Stimulated activated naive CD8-positive, alpha-beta T cell treated with anti-CD3 and anti-CD28 coated beads, Interleukin-15, Interleukin-2, amounts not matched to agents 100 ng/mL and 50 ng/mL, for 24 hours (primary cell): ENCODE data around the gene BAIAP3.
"Not testable (repeated sequence)": the region's sequence is repeated elsewhere in the genome, so short reads cannot be mapped to it uniquely, and the experiment has no call there.

Source experiments
- H3K27ac Mint-ChIP-seq: one replicate; pipeline ENCODE4 v1.8.0; 2021; ENCODE audit warnings: mild to moderate bottlenecking, mixed read lengths
- H3K27me3 Mint-ChIP-seq: one replicate; pipeline ENCODE4 v1.8.0; 2021; ENCODE audit warnings: mixed read lengths
- H3K36me3 Mint-ChIP-seq: one replicate; pipeline ENCODE4 v1.8.0; 2021; ENCODE audit warnings: low read depth, mixed read lengths
- H3K4me1 Mint-ChIP-seq: one replicate; pipeline ENCODE4 v1.8.0; 2021; ENCODE audit warnings: low read depth, mixed read lengths
- H3K4me3 Mint-ChIP-seq: one replicate; pipeline ENCODE4 v1.8.0; 2021; ENCODE audit warnings: mild to moderate bottlenecking, mixed read lengths
- H3K9me3 Mint-ChIP-seq: one replicate; pipeline ENCODE4 v1.8.0; 2021; ENCODE audit warnings: mixed read lengths

The BAIAP3 gene, protein sequence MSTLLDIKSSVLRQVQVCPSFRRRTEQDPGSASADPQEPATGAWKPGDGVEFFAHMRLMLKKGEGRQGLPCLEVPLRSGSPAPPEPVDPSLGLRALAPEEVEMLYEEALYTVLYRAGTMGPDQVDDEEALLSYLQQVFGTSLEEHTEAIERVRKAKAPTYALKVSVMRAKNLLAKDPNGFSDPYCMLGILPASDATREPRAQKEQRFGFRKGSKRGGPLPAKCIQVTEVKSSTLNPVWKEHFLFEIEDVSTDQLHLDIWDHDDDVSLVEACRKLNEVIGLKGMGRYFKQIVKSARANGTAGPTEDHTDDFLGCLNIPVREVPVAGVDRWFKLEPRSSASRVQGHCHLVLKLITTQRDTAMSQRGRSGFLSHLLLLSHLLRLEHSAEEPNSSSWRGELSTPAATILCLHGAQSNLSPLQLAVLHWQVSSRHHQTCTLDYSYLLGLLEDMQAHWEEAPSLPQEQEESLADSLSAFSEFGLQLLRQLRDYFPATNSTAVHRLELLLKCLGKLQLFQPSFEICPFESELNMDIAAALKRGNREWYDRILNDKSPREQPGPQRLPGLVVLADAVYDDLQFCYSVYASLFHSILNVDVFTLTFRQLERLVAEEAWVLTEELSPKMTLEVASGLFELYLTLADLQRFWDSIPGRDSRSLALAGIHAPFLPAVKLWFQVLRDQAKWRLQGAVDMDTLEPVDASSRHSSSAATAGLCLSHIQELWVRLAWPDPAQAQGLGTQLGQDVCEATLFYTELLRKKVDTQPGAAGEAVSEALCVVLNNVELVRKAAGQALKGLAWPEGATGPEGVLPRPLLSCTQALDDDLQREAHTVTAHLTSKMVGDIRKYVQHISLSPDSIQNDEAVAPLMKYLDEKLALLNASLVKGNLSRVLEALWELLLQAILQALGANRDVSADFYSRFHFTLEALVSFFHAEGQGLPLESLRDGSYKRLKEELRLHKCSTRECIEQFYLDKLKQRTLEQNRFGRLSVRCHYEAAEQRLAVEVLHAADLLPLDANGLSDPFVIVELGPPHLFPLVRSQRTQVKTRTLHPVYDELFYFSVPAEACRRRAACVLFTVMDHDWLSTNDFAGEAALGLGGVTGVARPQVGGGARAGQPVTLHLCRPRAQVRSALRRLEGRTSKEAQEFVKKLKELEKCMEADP

GRCh38 chr16:1333149-1333812 is at the start of gene BAIAP3:
BAIAP3 (plus strand) TSS chr16:1333645; CDS start chr16:1338550, 4,905 bp downstream.
- peaks cover 22% of the 10 kb centered on the region for H3K27me3 Mint-ChIP-seq
- peaks cover 14% of the 10 kb centered on the region for H3K4me1 Mint-ChIP-seq
- no peaks in the 10 kb centered on the region for H3K36me3 Mint-ChIP-seq
- H3K4me3 Mint-ChIP-seq: peak within 1 kb of the TSS; percentile 61
- no peaks in the 10 kb centered on the region for H3K9me3 Mint-ChIP-seq
- no peak within 1 kb of the TSS for H3K27ac Mint-ChIP-seq

DNA sequence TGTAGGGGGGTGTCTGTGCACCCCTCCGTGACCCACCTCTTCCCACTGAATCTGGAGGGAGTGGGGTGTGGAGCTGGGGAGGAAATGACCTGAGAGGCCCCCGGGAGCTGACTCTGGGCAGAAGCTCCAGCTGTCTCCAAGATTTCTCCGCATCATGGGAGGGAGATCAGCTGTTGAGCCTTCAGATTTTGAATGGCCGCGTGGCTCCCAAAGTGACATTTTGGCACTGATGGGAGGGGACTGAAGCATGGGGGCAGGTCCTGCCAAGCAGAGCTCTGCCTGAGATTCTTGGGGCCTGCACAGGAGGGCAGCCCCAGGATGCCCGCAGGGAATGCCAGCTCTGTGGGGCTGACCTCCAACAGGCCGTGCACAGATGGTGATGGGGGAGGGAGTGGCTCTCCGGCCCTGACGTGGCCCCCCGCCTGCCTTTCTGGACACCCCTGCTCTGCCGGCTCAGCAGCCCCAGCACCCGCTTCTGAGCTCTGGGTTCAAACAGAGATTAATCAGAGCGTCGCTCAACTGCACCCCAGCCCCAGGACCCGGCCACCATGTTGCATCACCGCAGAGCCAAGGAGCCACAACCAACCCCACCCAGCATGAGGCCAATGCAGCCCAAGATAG is 49.3 kb upstream of the BAIAP3 start:
- Mint-ChIP-seq H3K36me3 (no peaks in the 10 kb centered on the region), H3K9me3 (no peaks in the 10 kb centered on the region), H3K4me3 (no peak overlapping the region), H3K27me3 (peaks cover 2% of the 10 kb centered on the region), H3K4me1 (no peaks in the 10 kb centered on the region), H3K27ac (no peak overlapping the region)

DNA sequence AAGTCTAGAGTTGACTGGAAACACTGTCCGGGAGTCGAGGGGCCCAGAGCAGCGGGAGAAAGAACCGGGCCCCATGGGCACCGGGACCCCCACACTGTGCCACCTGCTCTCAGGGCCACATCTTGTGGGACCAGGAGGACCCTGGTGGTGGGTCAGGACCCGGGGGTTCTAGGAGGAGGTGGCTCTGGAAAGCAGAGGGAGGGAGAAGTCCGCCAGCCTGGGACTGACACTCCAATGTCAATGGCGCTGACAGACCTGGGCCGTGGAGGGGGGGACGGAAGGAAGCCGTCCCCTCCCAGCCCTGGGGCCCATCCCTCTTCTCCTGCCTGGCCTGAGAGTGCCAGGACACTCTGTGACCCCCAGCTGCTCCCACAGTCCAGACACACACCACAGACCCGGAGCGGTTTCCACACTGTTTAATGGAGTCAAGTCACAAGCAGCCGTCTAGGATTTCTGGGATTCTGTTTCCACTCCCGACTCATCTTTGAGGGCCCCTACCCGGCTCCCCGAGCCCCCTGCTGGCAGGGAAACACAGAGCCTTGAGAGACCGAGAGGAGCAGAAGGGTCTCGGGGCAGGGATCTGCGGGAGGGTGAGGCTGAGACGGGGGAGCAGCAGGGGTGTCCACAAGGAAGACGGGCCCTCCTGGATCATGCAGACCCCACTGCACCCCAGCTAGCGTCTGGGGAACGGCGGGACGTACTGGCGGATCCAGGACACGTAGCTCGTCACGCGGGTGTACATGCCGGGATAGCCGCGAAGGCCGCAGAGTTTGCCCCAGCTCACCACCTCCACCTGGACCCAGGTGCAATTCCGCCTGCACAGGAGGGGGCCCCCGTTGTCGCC is 47.6 kb upstream of the BAIAP3 start:
- Mint-ChIP-seq H3K27ac (no peak overlapping the region), H3K36me3 (no peaks in the 10 kb centered on the region), H3K27me3 (peaks cover 16% of the 10 kb centered on the region), H3K4me3 (no peak overlapping the region), H3K4me1 (no peaks in the 10 kb centered on the region), H3K9me3 (no peaks in the 10 kb centered on the region)

GRCh38 chr16:1286513-1287094 is 46.8 kb upstream of the BAIAP3 start:
- Mint-ChIP-seq H3K27ac (no peak overlapping the region), H3K4me3 (no peak overlapping the region), H3K27me3 (peaks cover 23% of the 10 kb centered on the region), H3K36me3 (no peaks in the 10 kb centered on the region), H3K4me1 (no peaks in the 10 kb centered on the region), H3K9me3 (no peaks in the 10 kb centered on the region)

DNA sequence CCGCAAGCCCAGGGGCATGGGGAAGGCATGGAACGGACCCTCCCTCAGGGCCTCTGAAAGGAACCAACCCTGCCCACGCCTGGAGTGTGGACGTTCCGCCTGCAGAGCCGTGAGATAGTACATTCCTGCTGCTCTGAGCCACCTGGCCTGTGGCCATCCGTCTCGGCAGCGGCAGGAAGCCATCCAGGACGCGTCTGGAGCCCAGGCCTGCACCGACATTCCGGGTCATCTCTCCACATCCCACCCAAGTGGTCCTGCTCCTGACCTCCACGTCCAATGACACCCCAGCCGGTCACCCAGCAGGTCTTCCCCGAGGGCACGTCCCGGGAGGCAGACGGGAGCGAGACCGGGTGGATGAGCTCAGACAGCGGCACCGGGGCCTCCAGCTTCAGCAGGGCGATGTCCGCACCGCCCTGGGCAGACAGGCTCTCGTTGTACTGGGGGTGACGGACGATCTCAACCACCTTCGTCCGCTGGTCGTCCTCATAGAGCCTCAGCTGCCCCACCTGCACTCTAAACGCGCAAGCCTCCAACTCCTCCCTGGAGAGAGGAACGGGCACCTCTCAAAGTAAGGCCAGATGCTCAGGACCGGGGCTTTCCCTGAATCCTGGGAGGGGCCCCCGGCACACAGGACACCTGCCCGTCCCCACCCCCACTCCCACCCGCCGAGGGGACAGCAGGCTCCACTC is 45.3 kb upstream of the BAIAP3 start:
- Mint-ChIP-seq H3K27ac (no peak overlapping the region), H3K4me1 (no peaks in the 10 kb centered on the region), H3K36me3 (no peaks in the 10 kb centered on the region), H3K27me3 (peaks cover 29% of the 10 kb centered on the region), H3K9me3 (no peaks in the 10 kb centered on the region), H3K4me3 (no peak overlapping the region)

- Mint-ChIP-seq H3K27ac (no peak overlapping the region), H3K4me1 (no peaks in the 10 kb centered on the region), H3K36me3 (no peaks in the 10 kb centered on the region), H3K9me3 (no peaks in the 10 kb centered on the region), H3K4me3 (no peak overlapping the region), H3K27me3 (peaks cover 32% of the 10 kb centered on the region)
These were observed 44.5 kb upstream of the BAIAP3 start for GRCh38 chr16:1288813-1289476.

GRCh38 chr16:1289477-1289866 is 44.0 kb upstream of the BAIAP3 start:
- H3K4me1 Mint-ChIP-seq: no peaks in the 10 kb centered on the region
- no peaks in the 10 kb centered on the region for H3K9me3 Mint-ChIP-seq
- H3K27ac Mint-ChIP-seq: no peak overlapping the region
- no peak overlapping the region for H3K4me3 Mint-ChIP-seq
- peaks cover 35% of the 10 kb centered on the region for H3K27me3 Mint-ChIP-seq
- no peaks in the 10 kb centered on the region for H3K36me3 Mint-ChIP-seq

DNA sequence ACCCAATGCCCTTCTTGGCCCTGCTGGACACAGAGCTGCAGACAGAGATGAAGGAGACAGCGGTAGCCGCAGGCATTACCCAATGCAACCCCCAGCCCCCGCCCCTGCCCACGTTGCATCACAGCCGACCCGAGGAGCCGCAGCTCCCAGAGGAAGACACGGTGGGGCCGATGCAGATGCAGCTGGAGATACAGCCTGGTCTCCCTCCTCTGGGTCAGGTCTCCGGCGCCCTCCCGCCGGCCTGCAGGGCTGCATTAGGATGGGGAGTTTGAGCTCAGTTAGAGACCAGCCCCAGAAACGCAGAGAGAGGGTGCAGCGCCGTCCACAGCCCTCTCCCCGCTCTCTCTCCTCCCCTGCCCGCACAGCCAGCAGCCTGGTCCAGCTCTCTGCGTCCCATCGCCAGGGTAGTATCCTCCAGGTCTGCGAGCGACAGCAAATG is 43.4 kb upstream of the BAIAP3 start:
- Mint-ChIP-seq H3K4me3 (no peak overlapping the region), H3K27me3 (peaks cover 36% of the 10 kb centered on the region), H3K36me3 (no peaks in the 10 kb centered on the region), H3K9me3 (no peaks in the 10 kb centered on the region), H3K27ac (no peak overlapping the region), H3K4me1 (no peaks in the 10 kb centered on the region)

DNA sequence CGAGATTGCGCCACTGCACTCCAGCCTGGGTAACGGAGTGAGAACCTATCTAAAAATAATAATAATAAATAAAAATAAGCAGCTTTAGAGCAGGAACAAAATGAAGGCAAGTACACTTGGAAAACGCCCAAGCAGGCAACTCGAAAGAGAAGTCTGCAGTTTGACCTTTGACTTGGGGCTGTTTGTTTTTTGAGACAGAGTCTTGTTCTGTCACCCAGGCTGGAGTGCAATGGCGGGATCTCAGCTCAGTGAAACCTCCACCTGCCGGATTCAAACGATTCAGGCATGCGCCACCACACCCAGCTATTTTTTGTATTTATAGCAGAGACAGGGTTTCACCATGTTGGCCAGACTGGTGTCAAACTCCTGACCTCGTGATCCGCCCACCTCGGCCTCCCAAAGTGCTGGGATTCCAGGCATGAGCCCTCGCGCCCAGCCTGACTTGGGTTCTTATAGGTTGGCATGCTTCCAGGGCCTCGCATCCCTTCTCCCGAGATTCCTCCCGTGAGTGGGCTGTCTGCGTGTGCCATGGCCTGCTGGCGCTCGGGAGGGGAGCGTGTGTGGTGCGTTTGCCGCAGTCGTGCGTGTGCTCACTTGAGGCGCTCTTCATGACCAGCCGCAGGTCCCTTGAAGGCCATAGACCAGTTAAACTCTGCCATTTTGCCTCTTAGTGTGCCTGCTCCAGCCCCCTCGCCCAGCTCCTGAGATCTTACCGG is 42.4 kb upstream of the BAIAP3 start:
- Mint-ChIP-seq H3K36me3 (no peaks in the 10 kb centered on the region), H3K27me3 (peaks cover 40% of the 10 kb centered on the region), H3K4me1 (no peaks in the 10 kb centered on the region), H3K27ac (no peak overlapping the region), H3K4me3 (no peak overlapping the region), H3K9me3 (no peaks in the 10 kb centered on the region)

DNA sequence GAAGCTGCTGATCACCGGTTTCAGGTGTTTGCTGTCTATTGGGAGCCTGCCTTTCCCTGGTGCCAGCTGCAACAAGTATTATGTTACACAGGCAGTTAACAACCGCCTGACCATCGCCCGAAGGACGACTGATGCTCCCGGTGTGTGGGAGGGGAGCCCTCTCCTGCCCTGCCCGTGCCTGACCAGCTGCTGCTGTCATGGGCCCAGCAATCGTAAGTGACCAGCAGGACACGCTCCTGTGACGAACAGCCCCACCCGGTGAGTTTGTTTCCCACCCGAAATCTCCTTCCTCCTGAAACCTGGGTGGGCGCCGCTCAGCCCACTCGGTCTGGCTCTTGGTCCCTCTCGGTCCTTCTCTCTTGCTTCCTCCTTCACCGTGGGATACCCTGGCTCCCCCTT is 41.9 kb upstream of the BAIAP3 start:
- H3K4me1 Mint-ChIP-seq: no peaks in the 10 kb centered on the region
- peaks cover 40% of the 10 kb centered on the region for H3K27me3 Mint-ChIP-seq
- no peak overlapping the region for H3K27ac Mint-ChIP-seq

GRCh38 chr16:1292208-1292607 is 41.2 kb upstream of the BAIAP3 start:
- H3K36me3 Mint-ChIP-seq, H3K4me3 Mint-ChIP-seq, H3K9me3 Mint-ChIP-seq, H3K27ac Mint-ChIP-seq, H3K4me1 Mint-ChIP-seq: not testable (repeated sequence)
- H3K27me3 Mint-ChIP-seq: peaks cover 44% of the 10 kb centered on the region

More for the DNA sequence above, 41.9 kb upstream of the BAIAP3 start:
- no peaks in the 10 kb centered on the region for H3K9me3 Mint-ChIP-seq
- no peaks in the 10 kb centered on the region for H3K36me3 Mint-ChIP-seq
- H3K4me3 Mint-ChIP-seq: no peak overlapping the region

GRCh38 chr16:1292808-1293207 is 40.6 kb upstream of the BAIAP3 start:
- not testable (repeated sequence) for H3K4me1 Mint-ChIP-seq, H3K27ac Mint-ChIP-seq, H3K9me3 Mint-ChIP-seq, H3K4me3 Mint-ChIP-seq, H3K36me3 Mint-ChIP-seq
- H3K27me3 Mint-ChIP-seq: peaks cover 44% of the 10 kb centered on the region
